H9 (cell line): ENCODE results near the gene RBM8A. TPM values are rescaled to one million over a fixed set of nuclear protein-coding genes. Genes with fewer than 3 reads are reported as not detected.

Source experiments
- DNase-seq: peaks from one replicate; pipeline ENCODE4 v3.0.0-alpha.2; 2017
- H2AFZ ChIP-seq: one replicate; pipeline ENCODE4 v1.6.1; 2013; ENCODE audit warnings: mild to moderate bottlenecking, low read length, control low read depth, moderate library complexity
- H2AK5ac ChIP-seq: 2 replicates; pipeline ENCODE4 v1.6.1; 2013; ENCODE audit warnings: low read length, control low read depth, mixed read lengths; ENCODE audit not compliant: insufficient read length
- H2BK120ac ChIP-seq: one replicate; pipeline ENCODE4 v1.6.1; 2013; ENCODE audit warnings: low read depth, mild to moderate bottlenecking, low read length, control low read depth, inconsistent platforms; ENCODE audit not compliant: poor library complexity, severe bottlenecking
- H2BK12ac ChIP-seq: 2 replicates; pipeline ENCODE4 v1.6.1; 2013; ENCODE audit warnings: low read length, control low read depth, mixed read lengths, low read depth; ENCODE audit not compliant: insufficient read length
- H2BK15ac ChIP-seq: 2 replicates; pipeline ENCODE4 v1.6.1; 2013; ENCODE audit warnings: low read depth, low read length, control low read depth
- H2BK20ac ChIP-seq: one replicate; pipeline ENCODE4 v1.6.1; 2013; ENCODE audit warnings: low read depth, mild to moderate bottlenecking, low read length, control low read depth, inconsistent platforms; ENCODE audit not compliant: poor library complexity, severe bottlenecking
- H2BK5ac ChIP-seq: 2 replicates; pipeline ENCODE4 v1.6.1; 2013; ENCODE audit warnings: low read length, control low read depth, mixed read lengths; ENCODE audit not compliant: insufficient read length
- H3K14ac ChIP-seq: 2 replicates; pipeline ENCODE4 v1.6.1; 2013; ENCODE audit warnings: low read length, control low read depth; ENCODE audit not compliant: insufficient read depth
- H3K18ac ChIP-seq: 2 replicates; pipeline ENCODE4 v1.6.1; 2013; ENCODE audit warnings: low read depth, mild to moderate bottlenecking, mixed read lengths, low read length, control low read depth; ENCODE audit not compliant: insufficient read length
- H3K23ac ChIP-seq: 2 replicates; pipeline ENCODE4 v1.6.1; 2013; ENCODE audit warnings: low read length, control low read depth, mixed read lengths, low read depth; ENCODE audit not compliant: insufficient read length
- H3K23me2 ChIP-seq: 2 replicates; pipeline ENCODE4 v1.6.1; 2013; ENCODE audit warnings: low read depth, mild to moderate bottlenecking, mixed read lengths, low read length, control low read depth; ENCODE audit not compliant: insufficient read length, poor library complexity, severe bottlenecking
- H3K27ac ChIP-seq: 2 replicates; pipeline ENCODE4 v1.5.1; 2013; ENCODE audit warnings: low read length, control low read depth, mixed read lengths, low read depth; ENCODE audit not compliant: insufficient read length
- H3K27me3 ChIP-seq: 2 replicates; pipeline ENCODE4 v1.6.1; 2013; ENCODE audit warnings: low read length, control low read depth, inconsistent platforms; ENCODE audit not compliant: insufficient read depth
- H3K4ac ChIP-seq: 2 replicates; pipeline ENCODE4 v1.6.1; 2013; ENCODE audit warnings: low read depth, mild to moderate bottlenecking, control low read depth, inconsistent platforms, low read length, moderate library complexity
- H3K4me1 ChIP-seq: 2 replicates; pipeline ENCODE4 v1.6.1; 2013; ENCODE audit warnings: low read length, control low read depth, inconsistent platforms; ENCODE audit not compliant: insufficient read depth
- H3K4me2 ChIP-seq: 2 replicates; pipeline ENCODE4 v1.6.1; 2013; ENCODE audit warnings: low read length, control low read depth, mixed read lengths; ENCODE audit not compliant: insufficient read length, insufficient read depth
- H3K56ac ChIP-seq: 2 replicates; pipeline ENCODE4 v1.6.1; 2013; ENCODE audit warnings: low read depth, mild to moderate bottlenecking, mixed read lengths, low read length, control low read depth; ENCODE audit not compliant: insufficient read length
- H3K79me1 ChIP-seq: 2 replicates; pipeline ENCODE4 v1.6.1; 2013; ENCODE audit warnings: low read depth, mild to moderate bottlenecking, moderate library complexity, low read length, control low read depth, inconsistent platforms; ENCODE audit not compliant: insufficient read depth, poor library complexity, severe bottlenecking
- H3K79me2 ChIP-seq: 2 replicates; pipeline ENCODE4 v1.6.1; 2013; ENCODE audit warnings: low read length, control low read depth, inconsistent platforms; ENCODE audit not compliant: insufficient read depth
- H3K9ac ChIP-seq: 2 replicates; pipeline ENCODE4 v1.6.1; 2013; ENCODE audit warnings: low read length, control low read depth, mixed read lengths; ENCODE audit not compliant: insufficient read length; ENCODE audit errors: extremely low read depth
- H3K9me3 ChIP-seq: one replicate; pipeline ENCODE4 v1.6.1; 2013; ENCODE audit warnings: low read depth, low read length, inconsistent platforms; ENCODE audit not compliant: control insufficient read depth
- H3T11ph ChIP-seq: one replicate; pipeline ENCODE4 v1.6.1; 2013; ENCODE audit warnings: mild to moderate bottlenecking, low read length, control low read depth, inconsistent platforms
- H4K20me1 ChIP-seq: one replicate; pipeline ENCODE4 v1.6.1; 2013; ENCODE audit not compliant: control insufficient read depth, insufficient read length, insufficient read depth
- H4K5ac ChIP-seq: 2 replicates; pipeline ENCODE4 v1.6.1; 2013; ENCODE audit warnings: low read depth, mild to moderate bottlenecking, mixed read lengths, low read length, control low read depth; ENCODE audit not compliant: insufficient read length
- H4K8ac ChIP-seq: replicated peaks from 2 replicates; pipeline ENCODE4 v1.6.1; 2013; ENCODE audit warnings: low read length, control low read depth, mixed read lengths, low read depth; ENCODE audit not compliant: insufficient read length
- H4K91ac ChIP-seq: 2 replicates; pipeline ENCODE4 v1.6.1; 2013; ENCODE audit warnings: low read depth, mild to moderate bottlenecking, moderate library complexity, mixed read lengths, low read length, control low read depth; ENCODE audit not compliant: insufficient read length
- H3K27ac Mint-ChIP-seq, 3 experiments: 2 replicates in 2 of 3; 3 replicates in 1 of 3; pipeline ENCODE4 v1.8.0; 2020 to 2021; ENCODE audit warnings: mixed read lengths in 3 of 3, mild to moderate bottlenecking in 1 of 3, moderate library complexity in 1 of 3
- H3K27me3 Mint-ChIP-seq: 2 replicates; pipeline ENCODE4 v1.8.0; 2021; ENCODE audit warnings: low read depth, mild to moderate bottlenecking, moderate library complexity, mixed read lengths
- H3K36me3 Mint-ChIP-seq, 3 experiments: 2 replicates in 2 of 3; 3 replicates in 1 of 3; pipeline ENCODE4 v1.8.0; 2020 to 2021; ENCODE audit warnings: low read depth in 3 of 3, mixed read lengths in 3 of 3; ENCODE audit not compliant: insufficient read depth in 1 of 3
- H3K4me1 Mint-ChIP-seq, 2 experiments: 2 replicates each; pipeline ENCODE4 v1.8.0; 2020; ENCODE audit warnings: mixed read lengths in 2 of 2
- H3K4me3 Mint-ChIP-seq, 2 experiments: 2 replicates in 1 of 2; 3 replicates in 1 of 2; pipeline ENCODE4 v1.8.0; 2020 to 2021; ENCODE audit warnings: mild to moderate bottlenecking in 2 of 2, mixed read lengths in 2 of 2, moderate library complexity in 1 of 2
- H3K9me3 Mint-ChIP-seq, 2 experiments: 2 replicates in 1 of 2; 3 replicates in 1 of 2; pipeline ENCODE4 v1.8.0; 2020; ENCODE audit warnings: mild to moderate bottlenecking in 2 of 2, mixed read lengths in 2 of 2, moderate library complexity in 1 of 2
- CTCF ChIP-seq: fragments of 200-600 bp; sonication (generic); conservative IDR thresholded peaks from 3 replicates; pipeline ENCODE4 v1.8.0; 2021; ENCODE audit warnings: antibody characterized with exemption, mild to moderate bottlenecking
- total RNA-seq: library from RNA; stranded (reverse); gene quantifications from 2 replicates; pipeline ENCODE4 v1.2.1, GENCODE V29; 2021

RBM8A gene
- total RNA-seq, 1 experiment from 2014 or later, result 298 TPM

- Histone ChIP-seq H4K5ac (no peak overlapping the region), H3K23me2 (no peaks in the 10 kb centered on the region), H3K27ac (no peak overlapping the region), H3K14ac (no peak overlapping the region), H3K18ac (no peak overlapping the region), H2AFZ (no peak overlapping the region), H2AK5ac (no peak overlapping the region), H3K4me1 (no peaks in the 10 kb centered on the region), H3K56ac (no peak overlapping the region), H4K8ac (no peak overlapping the region), H2BK15ac (no peak overlapping the region), H4K91ac (no peak overlapping the region), H3K4ac (no peak overlapping the region), H3K9ac (no peak overlapping the region), H3K27me3 (no peaks in the 10 kb centered on the region), H3K9me3 (no peaks in the 10 kb centered on the region), H2BK12ac (no peak overlapping the region), H3T11ph (no peak overlapping the region), H2BK20ac (no peak overlapping the region), H3K79me1 (no peaks in the 10 kb centered on the region), H3K23ac (no peak overlapping the region), H3K79me2 (no peaks in the 10 kb centered on the region), H2BK120ac (no peak overlapping the region), H4K20me1 (no peaks in the 10 kb centered on the region), H2BK5ac (no peak overlapping the region), H3K4me2 (no peak overlapping the region)
- no peak for TF ChIP-seq CTCF
- no peaks in the 10 kb centered on the region; a peak in 1 of 7 replicates for H3K36me3 Mint-ChIP-seq
- peaks cover 21 to 27% of the 10 kb centered on the region in 2 experiments for H3K4me1 Mint-ChIP-seq
- no peaks in the 10 kb centered on the region for H3K9me3 Mint-ChIP-seq
- H3K4me3 Mint-ChIP-seq, result no peak overlapping the region
- H3K27ac Mint-ChIP-seq, result no peak overlapping the region; a peak in 1 of 7 replicates
- no peaks in the 10 kb centered on the region for H3K27me3 Mint-ChIP-seq
- DNase-seq, result no peak
These were observed 8.4 kb upstream of the RBM8A start for GRCh38 chr1:145935708-145936107.
